GM21717 (cell line): ENCODE data around the gene PTPRK.
"Not testable (repeated sequence)": the region's sequence is repeated elsewhere in the genome, so short reads cannot be mapped to it uniquely, and the experiment has no call there.

Source experiments
- ATAC-seq: cut with Tn5 transposase; IDR thresholded peaks from one replicate; pipeline ENCODE4 v1.9.1; 2021; ENCODE audit warnings: mild to moderate bottlenecking, moderate library complexity; ENCODE audit not compliant: unreplicated experiment

The PTPRK gene

DNA sequence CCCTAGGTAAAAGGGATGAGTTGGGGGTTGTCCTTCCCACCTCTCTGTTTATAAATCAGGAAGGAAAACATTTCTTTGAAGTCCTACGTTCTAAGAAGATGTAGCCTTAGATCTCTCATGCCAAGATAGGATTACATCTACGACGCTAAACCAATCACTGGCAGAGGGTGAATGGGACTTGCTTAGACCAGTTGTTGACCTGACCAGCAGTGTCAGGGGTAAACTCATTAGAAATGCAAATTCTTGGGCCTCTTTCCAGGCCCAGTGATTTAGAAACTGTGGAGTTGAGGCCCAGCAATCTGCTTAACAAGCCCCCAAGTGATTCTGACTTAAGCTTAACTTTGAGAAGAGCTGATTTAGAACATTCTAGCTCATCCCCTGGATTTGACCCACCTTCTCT, 472.4 kb downstream of the PTPRK start:
- ATAC-seq = no peak

DNA sequence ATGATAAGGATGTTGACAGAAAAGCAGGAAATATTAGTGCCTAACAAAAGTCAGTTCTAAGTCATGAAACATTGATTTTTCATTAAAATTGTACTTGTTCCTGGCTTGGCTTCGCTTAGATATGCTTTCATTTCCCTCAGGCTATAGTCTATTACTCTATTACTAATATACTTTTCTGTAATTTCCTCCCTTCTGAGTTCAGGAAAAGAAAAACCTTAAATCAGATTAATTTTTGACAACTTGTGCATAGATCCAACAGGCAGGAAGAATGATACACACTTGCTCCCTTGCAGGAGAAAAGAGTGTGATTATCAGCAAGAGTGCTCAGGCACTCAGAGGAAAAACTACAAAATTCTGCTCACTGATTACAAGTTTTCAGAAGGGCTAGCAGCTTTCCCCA, 474.4 kb downstream of the PTPRK start:
- ATAC-seq = no peak

DNA sequence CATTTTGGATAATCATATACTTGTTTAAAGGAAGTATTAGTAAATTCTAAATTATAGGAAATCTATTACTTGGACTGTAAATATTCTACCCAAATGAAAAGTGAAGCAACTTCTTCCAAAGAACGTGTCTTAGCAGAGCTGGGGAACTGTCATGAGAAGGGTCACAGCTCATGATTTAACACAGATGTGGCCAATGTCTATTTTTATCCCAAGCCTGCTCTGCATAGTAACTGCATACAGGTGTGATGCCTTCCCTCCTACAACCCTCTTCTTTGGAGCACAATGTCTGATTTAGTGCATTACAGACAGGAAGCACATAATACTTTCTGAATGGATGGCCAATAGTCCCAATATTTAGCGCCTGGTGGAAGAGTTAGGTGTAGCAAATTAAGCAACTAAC, 480.9 kb downstream of the PTPRK start:
- ATAC-seq = no peak

DNA sequence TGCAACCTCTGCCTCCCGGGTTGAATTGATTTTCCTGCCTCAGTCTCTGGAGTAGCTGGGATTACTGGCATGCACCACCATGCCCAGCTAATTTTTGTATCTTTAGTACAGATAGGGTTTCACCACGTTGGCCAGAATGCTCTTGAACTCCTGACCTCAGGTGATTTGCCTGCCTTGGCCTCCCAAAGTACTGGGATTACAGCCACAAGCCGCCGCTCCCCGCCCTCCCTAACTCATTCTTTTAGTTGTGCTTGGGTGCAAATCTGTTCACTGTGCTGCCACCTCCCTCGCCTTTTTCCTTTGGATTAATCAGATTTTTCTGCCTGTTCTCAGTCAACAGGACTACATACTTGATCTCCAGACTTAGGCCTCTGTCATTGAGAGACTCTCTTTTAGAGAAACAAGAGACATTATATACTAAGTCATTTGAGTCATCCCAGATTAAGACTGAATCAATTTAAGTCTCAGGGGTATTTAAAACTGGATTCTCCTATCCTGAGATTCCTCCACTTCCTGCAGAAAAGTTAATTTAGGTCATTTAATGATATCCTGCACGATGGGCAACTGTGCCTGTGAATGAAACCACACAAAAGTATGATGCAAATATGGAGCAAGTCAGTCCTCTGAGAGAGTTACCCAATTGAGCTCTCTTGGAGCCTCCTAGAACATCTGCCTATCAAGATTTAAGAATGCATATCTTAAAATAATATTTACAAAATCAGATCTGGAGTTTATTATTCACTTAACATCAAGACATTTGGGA, 483.4 kb downstream of the PTPRK start:
- ATAC-seq = no peak

DNA sequence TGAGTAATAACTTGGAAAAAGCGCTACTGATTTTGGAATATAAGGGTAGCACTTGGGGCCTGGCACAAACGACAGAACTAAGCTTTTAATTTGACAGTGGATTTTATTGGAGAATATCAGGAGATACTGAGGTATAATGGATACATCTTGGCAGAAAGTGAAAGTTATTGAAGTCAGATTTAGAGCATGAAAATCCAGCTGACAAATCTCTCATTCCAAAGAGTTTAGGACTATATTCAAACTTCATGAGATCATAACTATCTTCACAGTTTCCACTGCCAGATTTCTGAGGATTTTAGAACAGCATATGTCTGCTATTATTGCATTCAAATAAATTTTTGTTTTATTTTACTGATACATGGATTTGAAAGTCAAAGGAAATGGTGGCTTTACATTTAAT, 487.2 kb downstream of the PTPRK start:
- no peak for ATAC-seq

DNA sequence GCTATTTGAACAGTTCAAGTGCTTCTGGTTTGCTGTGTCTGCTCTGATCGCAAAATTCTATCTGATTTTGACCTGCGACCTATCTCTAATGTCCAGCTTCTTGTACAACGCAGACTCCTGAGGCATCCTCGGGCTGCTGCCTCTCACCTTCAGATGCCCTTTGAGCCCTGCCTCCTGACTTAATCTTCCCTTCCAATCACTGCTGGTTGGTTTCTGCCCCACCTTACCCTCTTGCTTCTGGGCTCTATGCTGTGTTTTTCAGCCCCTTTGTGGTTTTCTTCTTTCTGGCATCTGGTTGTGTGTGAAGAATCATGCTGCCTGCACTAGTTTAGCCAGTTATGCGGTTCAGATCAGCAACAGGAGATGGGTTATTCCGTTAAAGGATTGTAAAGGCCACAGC, 488.4 kb downstream of the PTPRK start:
- no peak for ATAC-seq

DNA sequence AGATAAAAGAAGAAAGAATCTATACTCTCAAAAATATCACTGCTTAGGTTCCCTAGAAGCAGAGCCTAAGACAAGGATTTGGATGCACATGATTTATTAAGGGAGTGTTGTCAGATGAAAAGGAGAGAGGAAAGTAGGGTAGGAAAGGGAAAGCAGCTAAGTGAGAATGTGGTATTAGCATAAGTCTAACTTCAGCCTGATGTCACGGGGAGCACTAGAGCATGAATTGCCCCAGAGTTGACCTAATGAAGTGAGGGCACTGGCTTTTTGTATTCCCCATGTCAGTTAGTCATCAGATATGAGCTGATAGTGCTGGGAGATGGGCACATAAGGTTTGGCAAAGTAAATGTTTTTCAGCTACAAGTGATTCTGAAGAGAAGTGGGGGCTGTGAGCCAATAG, 490.6 kb downstream of the PTPRK start:
- no peak for ATAC-seq

DNA sequence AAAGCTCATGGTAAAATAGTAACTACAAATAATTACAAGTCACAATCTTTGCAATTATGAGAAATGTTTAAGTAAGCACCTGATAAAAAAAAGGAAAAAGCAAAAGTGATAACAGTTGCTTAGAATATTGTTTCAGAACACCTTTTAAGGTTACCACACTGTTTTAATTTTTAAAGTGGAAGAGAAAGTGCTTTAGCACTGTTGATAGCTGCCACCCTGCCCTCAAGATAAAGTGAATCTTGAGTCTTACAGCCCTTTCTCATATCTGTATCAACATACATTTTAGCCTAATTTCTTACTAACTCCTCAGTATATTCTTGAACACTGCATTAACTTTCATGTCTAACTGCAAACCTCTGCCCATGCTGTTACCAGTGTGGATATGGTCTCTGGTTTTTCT, 492.2 kb downstream of the PTPRK start:
- no peak for ATAC-seq

DNA sequence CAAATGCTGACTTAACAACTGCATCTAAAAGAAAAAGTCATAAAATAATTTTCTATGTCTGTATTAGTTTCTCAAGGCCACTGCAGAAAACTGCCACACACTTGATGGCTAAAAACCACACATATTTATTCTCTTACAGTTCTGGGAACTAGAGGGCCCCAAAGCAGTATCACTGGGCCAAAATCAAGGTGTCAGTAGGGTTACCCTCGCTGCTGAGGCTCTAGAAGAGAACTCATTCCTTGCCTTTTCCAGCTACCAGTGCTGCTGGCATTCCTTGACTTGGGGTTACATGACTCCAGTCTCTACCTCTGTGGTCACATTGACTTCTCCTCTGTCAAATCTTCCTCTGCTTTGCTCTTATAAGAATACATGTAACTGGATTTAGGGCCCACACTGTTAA, 494.9 kb downstream of the PTPRK start:
- no peak for ATAC-seq

DNA sequence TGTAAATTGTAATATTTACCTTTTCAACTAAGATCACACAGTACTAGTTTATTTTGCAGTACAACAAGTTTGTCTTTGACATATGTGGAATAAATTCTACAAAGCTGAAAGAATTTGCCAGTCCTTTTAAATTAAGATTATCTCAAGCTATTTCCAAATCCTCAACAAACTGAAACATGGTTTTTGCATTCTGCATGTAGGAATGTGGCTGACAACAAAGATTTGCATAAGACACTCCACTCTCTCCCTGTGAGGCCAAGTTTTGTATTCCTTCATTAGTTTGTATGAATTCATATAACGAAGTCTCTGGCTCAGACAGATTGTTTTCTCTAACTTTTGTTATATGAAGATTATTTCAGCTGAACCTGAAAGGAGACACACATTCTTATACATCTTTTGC, 495.4 kb downstream of the PTPRK start:
- no peak for ATAC-seq

DNA sequence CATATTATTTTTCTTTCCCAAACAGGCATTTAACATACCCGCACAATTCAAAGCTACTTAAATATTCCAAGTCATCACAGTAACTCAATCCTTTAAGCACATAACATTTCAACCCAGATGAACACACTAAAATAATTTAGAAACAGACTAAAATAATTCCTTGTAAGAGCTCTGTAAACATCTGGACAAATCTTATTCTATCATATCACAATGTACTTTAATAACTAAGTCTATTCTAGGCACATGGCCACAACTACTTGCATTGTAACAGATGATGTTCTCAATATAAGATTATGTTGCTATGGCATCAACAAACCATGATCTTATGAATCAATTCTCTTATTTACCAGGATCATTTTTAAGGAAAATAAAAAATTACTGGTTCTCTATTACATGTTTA, 496.4 kb downstream of the PTPRK start:
- ATAC-seq = no peak

DNA sequence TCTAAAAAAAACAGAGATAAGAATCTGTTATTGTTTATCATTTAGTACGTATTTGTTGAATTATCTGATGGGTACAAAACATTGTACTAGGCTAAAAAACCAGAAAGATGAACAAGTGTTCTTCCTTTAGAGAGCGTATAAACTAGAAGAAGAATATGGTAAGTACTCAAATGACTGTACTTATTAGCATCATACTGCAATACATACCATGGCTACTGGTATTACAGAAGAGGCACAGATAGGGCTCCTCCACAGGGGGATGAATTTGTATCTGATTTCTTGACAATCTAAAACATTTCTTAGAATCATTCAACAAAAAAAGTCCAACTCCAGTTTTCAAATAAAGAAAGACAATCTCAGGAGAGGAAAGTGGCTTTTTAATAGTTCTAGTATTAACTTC, 501.6 kb downstream of the PTPRK start:
- ATAC-seq = no peak

DNA sequence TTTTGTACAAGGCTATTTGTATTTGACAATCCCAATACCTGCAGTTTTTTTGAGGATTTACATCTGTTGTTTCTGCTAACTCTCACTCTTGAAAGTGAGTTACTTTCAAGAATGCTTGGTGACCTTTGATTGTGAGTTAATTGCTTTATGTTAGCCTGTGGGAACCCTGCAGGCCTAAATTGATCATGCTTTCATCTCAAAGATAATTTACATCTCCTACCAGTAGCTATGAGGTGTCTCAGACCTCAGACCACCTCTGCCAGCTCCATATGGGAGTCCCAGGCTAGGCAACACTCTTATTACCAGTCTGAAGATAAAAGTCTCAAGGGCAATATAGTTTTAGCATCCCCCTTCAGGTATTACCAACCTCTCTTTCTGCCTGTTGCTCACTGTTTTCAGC, 503.1 kb downstream of the PTPRK start:
- no peak for ATAC-seq

DNA sequence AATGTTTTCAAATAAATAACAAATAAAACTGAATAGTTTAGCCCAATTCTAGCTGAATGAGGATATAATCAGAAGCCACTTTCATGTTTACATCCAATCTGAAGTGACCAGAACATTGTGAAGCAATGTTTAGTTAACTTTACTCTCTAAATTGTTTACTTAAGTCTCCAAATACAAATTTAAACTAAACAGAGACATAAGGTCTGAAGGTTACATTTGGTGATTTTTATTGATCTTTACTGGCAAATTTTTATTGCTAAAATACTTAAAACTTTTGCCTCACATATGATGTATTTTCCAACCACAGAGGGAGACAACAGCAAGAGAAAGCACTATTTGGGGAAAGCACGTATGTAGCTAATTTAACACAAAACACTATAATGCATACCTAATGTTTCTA, 512.7 kb downstream of the PTPRK start:
- no peak for ATAC-seq

DNA sequence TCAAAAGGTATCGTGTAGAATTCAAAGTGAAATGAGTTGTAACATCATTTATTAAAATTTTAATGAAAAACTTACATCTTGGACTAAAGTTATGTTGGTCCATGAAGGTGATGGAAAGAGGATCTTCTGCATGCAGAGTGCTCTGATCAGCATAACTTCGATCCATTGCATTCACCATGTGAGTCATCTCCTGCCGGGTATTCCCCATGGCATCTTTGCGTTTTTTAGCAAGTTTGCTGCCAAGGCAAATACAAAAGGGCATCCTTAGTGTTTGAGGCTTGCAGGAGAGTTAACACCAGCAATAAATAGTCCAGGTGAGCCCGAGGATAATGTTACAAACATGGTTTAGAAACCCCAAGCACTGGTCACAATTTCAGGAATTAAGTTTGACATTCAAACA, 515.4 kb downstream of the PTPRK start:
- ATAC-seq = no peak

DNA sequence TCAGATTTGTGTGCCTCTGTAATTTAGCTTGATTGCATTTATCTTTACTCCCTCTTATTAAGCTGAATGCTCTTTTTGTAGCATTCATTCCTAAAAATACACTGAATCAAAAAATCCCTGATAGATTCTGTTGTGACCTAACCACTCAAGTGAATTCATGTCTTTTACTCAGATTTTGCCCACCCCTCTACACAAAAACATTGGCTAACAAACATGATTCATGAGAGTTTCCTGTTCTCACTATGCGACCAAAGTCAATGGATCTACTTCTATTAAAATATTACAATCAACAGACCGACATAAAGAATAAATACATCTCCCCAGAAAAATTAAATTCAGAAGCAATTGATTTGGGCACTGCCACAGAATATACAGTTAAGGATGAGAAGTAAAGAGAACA, 520.0 kb downstream of the PTPRK start:
- no peak for ATAC-seq

DNA sequence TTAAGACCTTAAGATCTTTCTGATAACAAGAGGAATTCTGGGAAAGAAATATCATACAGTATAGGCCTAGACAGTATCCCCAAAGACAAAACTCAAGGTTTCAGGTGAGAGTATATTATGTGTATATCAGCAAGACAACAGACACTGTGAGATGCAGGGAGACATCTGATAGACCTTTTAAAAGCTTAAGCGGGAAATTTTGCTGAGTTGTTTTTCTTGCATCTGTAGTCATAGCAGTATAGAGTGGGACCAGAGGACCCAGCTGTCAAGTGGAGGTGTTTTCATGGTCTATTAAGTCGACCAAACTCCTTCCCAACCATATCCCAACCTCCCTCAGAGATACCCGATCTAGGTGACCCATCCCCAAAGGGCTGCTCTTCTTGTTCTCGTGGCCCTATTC, 521.4 kb downstream of the PTPRK start:
- no peak for ATAC-seq

DNA sequence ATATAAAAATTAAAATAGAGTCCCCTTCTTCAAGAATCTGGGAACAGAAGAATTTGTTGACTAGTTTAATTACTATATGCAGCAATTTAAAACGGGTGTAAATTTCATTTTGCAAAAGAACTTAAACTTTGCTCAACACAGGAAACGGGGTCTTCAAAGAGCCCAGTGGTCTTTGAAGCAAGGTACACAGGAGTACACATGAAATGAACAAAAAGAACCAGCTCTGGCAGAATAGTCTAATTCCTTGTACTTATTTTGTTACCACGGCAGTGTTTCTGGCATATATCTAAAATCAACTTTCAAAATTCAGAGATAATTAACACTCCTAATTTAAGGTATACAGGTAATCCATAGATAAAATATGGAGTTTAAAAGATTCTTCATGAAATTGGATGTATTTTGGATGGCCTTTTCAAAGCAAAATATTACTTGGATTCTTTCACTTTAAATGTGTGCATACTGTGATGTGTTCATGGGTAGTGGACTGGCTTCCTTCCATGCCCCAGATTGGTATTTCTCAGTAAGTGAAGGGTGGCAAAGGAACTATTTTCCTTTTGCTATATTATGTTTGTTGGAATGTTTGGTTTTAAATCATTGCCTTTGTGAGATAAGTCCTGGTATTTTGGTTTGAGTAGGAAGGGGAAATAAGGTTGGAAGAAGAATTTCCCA, 522.8 kb downstream of the PTPRK start:
- ATAC-seq = no peak

DNA sequence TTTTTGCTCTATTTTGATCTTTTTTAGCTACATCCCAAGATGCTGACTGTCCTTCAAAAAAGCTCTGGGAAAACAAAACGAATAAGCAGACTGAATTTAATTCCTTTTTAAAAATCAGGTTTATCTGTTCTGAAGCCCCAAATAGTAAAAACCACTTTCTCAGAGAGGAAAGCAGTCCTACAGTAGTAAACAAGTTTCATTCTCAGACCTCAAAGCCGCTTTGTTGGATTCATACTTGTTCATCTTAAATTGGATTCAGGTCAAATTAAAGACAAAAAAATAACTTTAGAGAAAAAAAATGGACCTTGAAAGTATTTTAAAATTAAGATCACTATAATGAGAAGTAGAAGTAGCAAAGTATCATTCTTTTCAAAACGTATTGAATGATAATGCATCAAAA, 523.5 kb downstream of the PTPRK start:
- no peak for ATAC-seq

DNA sequence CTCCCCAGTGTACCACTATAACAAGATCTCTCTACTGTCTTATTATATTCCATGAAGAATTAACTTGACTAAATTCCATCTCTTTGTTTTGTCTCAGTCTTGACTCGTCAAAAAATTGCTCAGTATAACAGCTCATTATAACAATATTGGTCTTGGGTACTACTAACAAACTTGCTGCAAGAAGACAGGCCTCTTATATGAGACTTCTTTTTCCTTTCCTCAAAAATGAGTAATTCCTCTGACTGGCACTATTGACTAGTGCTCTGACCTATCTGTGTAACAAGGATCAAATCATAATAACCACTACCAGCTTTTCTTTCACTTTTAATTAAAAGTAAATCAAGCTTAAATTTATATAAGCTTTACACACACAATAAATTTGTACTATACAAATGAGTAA, 528.3 kb downstream of the PTPRK start:
- ATAC-seq = no peak

DNA sequence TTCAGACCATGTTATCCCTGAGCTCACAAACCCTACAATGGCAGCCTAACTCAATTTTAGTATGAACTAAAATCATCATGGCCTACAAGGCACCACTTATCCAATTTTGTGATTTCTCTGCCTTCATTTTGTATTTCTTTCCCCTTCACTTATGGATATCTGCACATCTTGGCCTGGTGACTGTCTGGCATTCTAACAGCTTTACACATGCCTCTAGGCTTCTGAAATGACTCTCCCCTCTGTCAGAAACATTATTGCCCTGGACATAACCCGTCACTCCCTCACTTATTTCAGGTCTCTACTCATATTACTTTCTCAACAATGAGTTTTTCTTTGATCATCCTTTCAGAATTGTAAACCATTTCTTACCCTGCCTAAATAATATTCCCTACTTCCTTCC, 530.3 kb downstream of the PTPRK start:
- ATAC-seq = no peak

DNA sequence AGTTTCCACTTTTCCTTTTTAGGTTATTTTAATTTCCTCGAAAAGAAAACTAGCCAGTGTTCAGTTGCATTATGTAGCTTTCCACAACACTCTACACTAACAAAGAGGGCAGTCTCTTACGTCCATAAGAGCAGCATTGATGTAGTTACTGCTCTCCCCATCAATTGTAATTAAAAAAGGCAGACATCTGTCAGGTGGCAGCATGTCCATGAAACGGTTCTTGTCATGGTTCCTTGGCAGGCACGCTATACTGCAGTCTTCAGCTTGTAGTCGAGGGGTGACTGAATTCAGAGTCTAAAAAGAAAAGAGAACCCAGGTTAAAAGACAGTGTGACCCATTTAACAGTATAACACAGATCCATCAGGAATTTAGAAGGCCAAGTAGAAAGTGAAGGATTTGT, 539.4 kb downstream of the PTPRK start:
- ATAC-seq = no peak

DNA sequence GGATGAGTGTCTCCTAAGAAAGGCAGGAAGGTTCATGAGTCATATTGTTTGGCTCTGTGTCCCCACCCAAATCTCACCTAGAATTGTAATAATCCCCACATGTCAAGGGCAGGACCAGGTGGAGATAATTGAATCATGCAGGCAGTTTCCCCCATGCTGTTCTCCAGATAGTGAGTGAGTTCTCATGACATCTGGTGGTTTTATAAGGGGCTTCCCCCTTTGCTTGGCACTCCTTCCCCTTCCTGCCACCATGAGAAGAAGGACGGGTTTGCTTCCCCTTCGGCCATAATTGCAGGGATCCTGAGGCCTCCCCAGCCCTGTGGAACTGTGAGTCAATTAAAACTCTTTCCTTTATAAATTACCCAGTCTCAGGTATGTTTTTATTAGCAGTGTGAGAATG, 542.2 kb downstream of the PTPRK start:
- ATAC-seq = not testable (repeated sequence)
